Astrocyte (in vitro differentiated cells and primary cell): ENCODE data around the gene TMEM221. TPM values are rescaled to one million over a fixed set of nuclear protein-coding genes. Genes with fewer than 3 reads are reported as not detected.

Experiments
- DNase-seq: peaks from one replicate; pipeline ENCODE4 v3.0.0-alpha.2; 2010; ENCODE audit warnings: low read depth
- FAIRE-seq: peaks from 2 replicates; lab custom pipeline; 2011; peaks lifted over from hg19 to GRCh38; lab: Jason Lieb, UNC
- H2AFZ ChIP-seq: 2 replicates; pipeline ENCODE4 v1.6.0; 2012; ENCODE audit warnings: low read depth, low read length, inconsistent platforms
- H3K27ac ChIP-seq: 2 replicates; pipeline ENCODE4 v1.5.1; 2011; ENCODE audit warnings: low read depth, low read length, inconsistent platforms
- H3K27me3 ChIP-seq: 2 replicates; pipeline ENCODE4 v1.6.0; 2011; ENCODE audit warnings: low read length, inconsistent platforms; ENCODE audit not compliant: insufficient read depth
- H3K36me3 ChIP-seq: 2 replicates; pipeline ENCODE4 v1.5.1; 2011; ENCODE audit warnings: low read length, inconsistent platforms; ENCODE audit not compliant: insufficient read depth
- H3K4me1 ChIP-seq: 2 replicates; pipeline ENCODE4 v1.5.1; 2011; ENCODE audit warnings: low read length, inconsistent platforms; ENCODE audit not compliant: insufficient read depth
- H3K4me2 ChIP-seq: 2 replicates; pipeline ENCODE4 v1.6.0; 2012; ENCODE audit warnings: low read length, inconsistent platforms
- H3K4me3 ChIP-seq: 2 replicates; pipeline ENCODE4 v1.5.1; 2011; ENCODE audit warnings: low read depth, mild to moderate bottlenecking, low read length, inconsistent platforms; ENCODE audit not compliant: insufficient read depth
- H3K79me2 ChIP-seq: 2 replicates; pipeline ENCODE4 v1.6.0; 2012; ENCODE audit warnings: mild to moderate bottlenecking, low read length, inconsistent platforms; ENCODE audit not compliant: insufficient read depth
- H3K9ac ChIP-seq: 2 replicates; pipeline ENCODE4 v1.6.0; 2012; ENCODE audit warnings: mild to moderate bottlenecking, low read length, inconsistent platforms
- H3K9me3 ChIP-seq: 2 replicates; pipeline ENCODE4 v1.5.1; 2012; ENCODE audit warnings: low read depth, mild to moderate bottlenecking, low read length, inconsistent platforms; ENCODE audit not compliant: insufficient read depth
- H4K20me1 ChIP-seq: 2 replicates; pipeline ENCODE4 v1.6.0; 2012; ENCODE audit warnings: low read length, inconsistent platforms; ENCODE audit not compliant: insufficient read depth
- H3K27ac Mint-ChIP-seq: one replicate; pipeline ENCODE4 v1.8.0; 2021; ENCODE audit warnings: mild to moderate bottlenecking, mixed read lengths; ENCODE audit not compliant: unreplicated experiment
- H3K27me3 Mint-ChIP-seq: one replicate; pipeline ENCODE4 v1.8.0; 2021; ENCODE audit warnings: low read depth, mixed read lengths; ENCODE audit not compliant: unreplicated experiment
- H3K36me3 Mint-ChIP-seq: one replicate; pipeline ENCODE4 v1.8.0; 2021; ENCODE audit warnings: low read depth, mixed read lengths; ENCODE audit not compliant: unreplicated experiment
- H3K4me1 Mint-ChIP-seq: one replicate; pipeline ENCODE4 v1.8.0; 2021; ENCODE audit warnings: low read depth, mixed read lengths; ENCODE audit not compliant: unreplicated experiment
- H3K4me3 Mint-ChIP-seq: one replicate; pipeline ENCODE4 v1.8.0; 2021; ENCODE audit warnings: mild to moderate bottlenecking, moderate library complexity, mixed read lengths; ENCODE audit not compliant: unreplicated experiment
- H3K9me3 Mint-ChIP-seq: one replicate; pipeline ENCODE4 v1.8.0; 2021; ENCODE audit warnings: mild to moderate bottlenecking, mixed read lengths; ENCODE audit not compliant: unreplicated experiment
- CTCF ChIP-seq: IDR thresholded peaks from 2 replicates; pipeline ENCODE4 v1.5.1; 2011; ENCODE audit warnings: low read depth, mild to moderate bottlenecking, inconsistent platforms, low read length, moderate library complexity; ENCODE audit not compliant: insufficient read depth
- EZH2 ChIP-seq: IDR thresholded peaks from 2 replicates; pipeline ENCODE4 v1.6.1; 2012; ENCODE audit warnings: mild to moderate bottlenecking, low read length, inconsistent platforms; ENCODE audit not compliant: insufficient read depth
- total RNA-seq: library from RNA; stranded (reverse); gene quantifications from 2 replicates; pipeline ENCODE4 v1.2.1, GENCODE V29; 2021

Gene TMEM221
- total RNA-seq, 1 donor from 2014 or later = 0.23 TPM

DNA sequence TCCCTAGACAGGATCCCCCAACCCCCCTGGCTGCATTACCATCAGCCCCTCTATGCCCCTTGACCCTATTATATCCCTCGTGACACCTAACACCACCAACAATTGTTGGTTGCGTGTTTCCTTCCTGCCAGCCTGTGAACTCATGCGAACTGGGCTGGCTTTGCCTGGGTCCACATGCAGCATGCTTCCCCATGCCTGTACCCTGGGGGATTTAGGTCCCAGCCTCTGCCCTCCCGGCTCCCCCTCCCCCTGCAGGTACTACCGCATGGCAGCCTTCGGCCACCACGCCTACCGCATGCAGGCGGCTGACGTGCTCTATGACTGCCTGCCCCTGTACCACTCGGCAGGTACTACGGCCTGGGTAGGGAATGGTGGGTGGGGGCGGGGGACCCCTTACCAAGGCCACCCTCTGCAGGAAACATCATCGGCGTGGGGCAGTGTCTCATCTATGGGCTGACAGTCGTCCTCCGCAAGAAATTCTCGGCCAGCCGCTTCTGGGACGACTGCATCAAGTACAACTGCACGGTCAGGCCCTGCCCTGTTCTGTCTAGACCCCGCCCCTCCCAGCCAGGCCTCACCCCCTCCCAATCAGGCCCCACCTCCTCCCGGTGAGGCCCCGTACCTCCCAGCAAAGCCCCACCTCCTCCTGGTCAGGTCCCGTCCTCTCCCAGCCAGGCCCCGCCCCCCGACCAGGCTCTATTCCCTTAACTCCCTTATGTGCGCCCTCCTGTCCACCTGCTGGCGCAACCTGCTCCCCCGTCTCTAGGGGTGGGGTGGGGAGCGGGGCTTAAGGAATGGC lies 40.3 kb upstream of the TMEM221 start:
- Histone ChIP-seq H4K20me1 (peaks cover 10% of the 10 kb centered on the region), H3K79me2 (peaks cover 3% of the 10 kb centered on the region), H3K36me3 (no peaks in the 10 kb centered on the region), H3K27ac (no peak overlapping the region), H3K4me2 (no peak overlapping the region), H3K9ac (no peak overlapping the region), H3K27me3 (no peaks in the 10 kb centered on the region), H3K4me3 (no peak overlapping the region), H3K4me1 (no peaks in the 10 kb centered on the region), H3K9me3 (no peaks in the 10 kb centered on the region), H2AFZ (no peak overlapping the region)
- no peaks in the 10 kb centered on the region for H3K9me3 Mint-ChIP-seq
- no peak for FAIRE-seq
- no peak for DNase-seq
- no peaks in the 10 kb centered on the region for H3K27me3 Mint-ChIP-seq
- H3K36me3 Mint-ChIP-seq = peaks cover 3% of the 10 kb centered on the region
- no peaks in the 10 kb centered on the region for H3K4me1 Mint-ChIP-seq
- TF ChIP-seq EZH2 (no peak), CTCF (no peak)
- H3K4me3 Mint-ChIP-seq = no peak overlapping the region
- no peak overlapping the region for H3K27ac Mint-ChIP-seq

GRCh38 chr19:17487284-17488121 lies 39.0 kb upstream of the TMEM221 start:
- peaks cover 20% of the 10 kb centered on the region for H4K20me1 ChIP-seq
- Mint-ChIP-seq H3K27me3 (no peaks in the 10 kb centered on the region), H3K4me3 (no peak overlapping the region), H3K9me3 (no peaks in the 10 kb centered on the region), H3K27ac (no peak overlapping the region), H3K4me1 (peaks cover 4% of the 10 kb centered on the region), H3K36me3 (peaks cover 9% of the 10 kb centered on the region)
- H3K9ac ChIP-seq = no peak overlapping the region
- peaks cover 8% of the 10 kb centered on the region for H3K79me2 ChIP-seq
- DNase-seq (no peak), FAIRE-seq (no peak)
- H3K36me3 ChIP-seq = no peaks in the 10 kb centered on the region
- H3K4me1 ChIP-seq = no peaks in the 10 kb centered on the region
- no peak overlapping the region for H3K27ac ChIP-seq
- no peak overlapping the region for H3K4me2 ChIP-seq
- H3K27me3 ChIP-seq = no peaks in the 10 kb centered on the region
- TF ChIP-seq CTCF (no peak), EZH2 (no peak)
- H2AFZ ChIP-seq = no peak overlapping the region
- H3K4me3 ChIP-seq = no peak overlapping the region
- H3K9me3 ChIP-seq = no peaks in the 10 kb centered on the region
